WI38 (cell line): ENCODE results near the gene CARD8.

Source experiments
- H3K4me3 ChIP-seq: 2 replicates; pipeline ENCODE4 v1.5.1; 2011; ENCODE audit warnings: low read depth, mild to moderate bottlenecking, control low read depth, low read length
- TF ChIP-seq, protein P1 (sequence below): IDR thresholded peaks from 2 replicates; pipeline ENCODE4 v1.5.1; 2012; ENCODE audit warnings: low read depth, mild to moderate bottlenecking, control low read depth, low read length

CARD8 gene

DNA sequence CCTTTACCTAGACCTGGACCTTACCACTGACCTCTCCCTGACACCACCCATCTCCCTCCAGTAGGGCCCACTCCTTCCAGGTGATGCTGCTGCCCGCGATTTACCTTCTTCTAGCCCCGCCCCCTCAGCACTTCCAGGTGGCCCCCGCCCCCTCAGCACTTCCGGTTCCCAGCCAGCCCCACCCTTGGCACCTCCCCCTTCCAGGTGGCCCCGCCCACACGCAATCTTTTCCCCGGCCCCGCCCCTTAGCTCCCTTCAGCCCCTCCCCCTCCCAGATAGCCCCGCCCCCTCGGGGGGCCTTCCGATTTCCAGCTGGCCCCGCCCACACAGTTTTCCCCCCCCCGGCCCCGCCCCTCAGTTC, 86.2 kb downstream of the CARD8 start:
- peak overlapping the region; percentile 86 for H3K4me3 ChIP-seq
- TF ChIP-seq, protein P1, sequence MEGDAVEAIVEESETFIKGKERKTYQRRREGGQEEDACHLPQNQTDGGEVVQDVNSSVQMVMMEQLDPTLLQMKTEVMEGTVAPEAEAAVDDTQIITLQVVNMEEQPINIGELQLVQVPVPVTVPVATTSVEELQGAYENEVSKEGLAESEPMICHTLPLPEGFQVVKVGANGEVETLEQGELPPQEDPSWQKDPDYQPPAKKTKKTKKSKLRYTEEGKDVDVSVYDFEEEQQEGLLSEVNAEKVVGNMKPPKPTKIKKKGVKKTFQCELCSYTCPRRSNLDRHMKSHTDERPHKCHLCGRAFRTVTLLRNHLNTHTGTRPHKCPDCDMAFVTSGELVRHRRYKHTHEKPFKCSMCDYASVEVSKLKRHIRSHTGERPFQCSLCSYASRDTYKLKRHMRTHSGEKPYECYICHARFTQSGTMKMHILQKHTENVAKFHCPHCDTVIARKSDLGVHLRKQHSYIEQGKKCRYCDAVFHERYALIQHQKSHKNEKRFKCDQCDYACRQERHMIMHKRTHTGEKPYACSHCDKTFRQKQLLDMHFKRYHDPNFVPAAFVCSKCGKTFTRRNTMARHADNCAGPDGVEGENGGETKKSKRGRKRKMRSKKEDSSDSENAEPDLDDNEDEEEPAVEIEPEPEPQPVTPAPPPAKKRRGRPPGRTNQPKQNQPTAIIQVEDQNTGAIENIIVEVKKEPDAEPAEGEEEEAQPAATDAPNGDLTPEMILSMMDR = no peak

DNA sequence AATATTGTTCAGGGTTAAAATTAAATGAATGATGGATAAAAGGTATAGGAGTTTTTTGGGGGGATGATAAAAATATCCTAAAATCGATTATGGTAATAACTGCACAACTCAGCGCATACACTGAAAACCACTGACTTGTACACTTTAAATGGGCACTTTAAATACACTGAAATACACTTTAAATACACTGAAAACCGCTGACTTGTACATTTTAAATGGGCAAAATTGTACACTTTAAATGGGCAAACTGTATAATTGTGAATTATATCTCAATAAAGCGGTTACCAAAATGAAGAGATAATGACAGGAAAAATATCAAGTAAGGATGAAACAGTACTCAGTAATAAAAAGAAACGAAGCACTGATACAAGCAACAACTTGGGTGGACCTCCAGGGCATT, 87.0 kb downstream of the CARD8 start:
- no peak overlapping the region for H3K4me3 ChIP-seq
- TF ChIP-seq, protein P1 = no peak

DNA sequence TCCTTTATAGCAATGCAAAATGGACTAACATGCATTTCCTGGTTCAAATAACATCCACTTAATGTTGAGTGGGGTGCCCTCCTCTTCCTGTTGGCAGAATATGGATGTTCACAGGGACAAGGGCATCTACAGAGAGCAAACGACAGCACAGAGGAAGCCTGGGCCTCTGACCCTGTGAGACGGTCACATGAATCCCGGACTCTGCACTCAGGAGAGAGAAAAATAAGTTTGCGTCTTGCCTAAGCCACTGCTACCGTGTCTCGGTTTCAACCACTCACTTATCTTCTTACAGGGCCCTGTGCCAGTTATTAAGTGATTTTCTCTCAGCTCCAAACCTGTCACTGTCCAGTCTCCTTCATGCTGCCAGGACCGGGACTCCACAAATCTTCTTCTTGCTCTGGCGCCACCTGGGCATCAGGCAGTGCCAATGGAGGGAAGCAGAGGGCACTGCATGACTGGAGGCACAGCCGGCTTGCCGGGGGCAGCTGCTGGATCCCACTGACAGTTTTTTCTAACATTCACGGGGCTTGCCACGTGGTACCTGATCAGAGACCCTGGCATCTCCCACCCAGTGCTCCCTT, 97.4 kb downstream of the CARD8 start:
- TF ChIP-seq, protein P1 = no peak
- H3K4me3 ChIP-seq = no peak overlapping the region
